Kidney (tissue), 14 donors: Measurements from ENCODE around the gene RGS6. TPM values are rescaled to one million over a fixed set of nuclear protein-coding genes. Genes with fewer than 3 reads are reported as not detected.

Experiments used
- DNase-seq, 5 donors: peaks; one replicate each; pipeline ENCODE4 v3.0.0-alpha.2; 2013 to 2020
- FAIRE-seq: peaks from 2 replicates; lab custom pipeline; 2012; peaks lifted over from hg19 to GRCh38; lab: Jason Lieb, UNC
- H3K27ac ChIP-seq, 2 donors: one replicate each; pipeline ENCODE4 v1.7.0; 2013; ENCODE audit warnings: low read depth in 2 of 2, low read length in 2 of 2, inconsistent platforms in 1 of 2
- H3K27me3 ChIP-seq: one replicate; pipeline ENCODE4 v1.7.1; 2013; ENCODE audit warnings: low read length, inconsistent platforms; ENCODE audit not compliant: control insufficient read depth, insufficient read depth
- H3K36me3 ChIP-seq, 3 donors: one replicate each; pipeline versions ENCODE4 v1.7.0 to v1.7.1; 2013; ENCODE audit warnings: low read length in 3 of 3, control low read depth in 1 of 3, inconsistent platforms in 1 of 3; ENCODE audit not compliant: insufficient read depth in 3 of 3, control insufficient read depth in 2 of 3
- H3K4me1 ChIP-seq, 3 donors: one replicate each; pipeline versions ENCODE4 v1.7.0 to v1.7.1; 2013; ENCODE audit warnings: low read length in 3 of 3, inconsistent platforms in 1 of 3, low read depth in 1 of 3; ENCODE audit not compliant: control insufficient read depth in 2 of 3, insufficient read depth in 2 of 3
- H3K4me3 ChIP-seq, 3 donors: one replicate each; pipeline versions ENCODE4 v1.7.0 to v1.8.1; 2013; ENCODE audit warnings: low read length in 3 of 3, control low read depth in 1 of 3, inconsistent platforms in 1 of 3
- H3K9ac ChIP-seq, 3 donors: one replicate each; pipeline versions ENCODE4 v1.7.0 to v1.7.1; 2013; ENCODE audit warnings: low read length in 3 of 3, control low read depth in 1 of 3, inconsistent platforms in 1 of 3
- H3K9me3 ChIP-seq, 3 donors: one replicate each; pipeline versions ENCODE4 v1.7.0 to v1.7.1; 2013; ENCODE audit warnings: low read length in 3 of 3, control low read depth in 1 of 3, inconsistent platforms in 1 of 3; ENCODE audit not compliant: control insufficient read depth in 2 of 3, insufficient read depth in 1 of 3
- CTCF ChIP-seq: IDR thresholded peaks from 3 replicates; pipeline ENCODE4 v1.5.1; 2012; ENCODE audit warnings: mild to moderate bottlenecking, moderate library complexity, borderline replicate concordance; ENCODE audit not compliant: insufficient read depth; ENCODE audit errors: extremely low read depth
- intact Hi-C: fragments of 100-400 bp; cut with DNase I; formaldehyde crosslinking; loops from one replicate; pipeline ENCODE4 v1.11.1; 2022
- polyA plus RNA-seq: library from polyadenylated mRNA; stranded (reverse); fragments of 350-450 nt; fragmentation: Illumina TruSeq; extraction: RNeasy Lipid Tissue Mini Kit (QIAGEN cat#74804); gene quantifications from one replicate; pipeline ENCODE4 v1.2.3, GENCODE V29; 2014; ENCODE audit warnings: low read depth, low replicate concordance; ENCODE audit not compliant: insufficient read depth
- total RNA-seq: library from RNA; stranded (reverse); fragmentation: NEBNext Ultra II Directional; extraction: Animal tissue kit (Norgen Biotek cat#: 25700); gene quantifications from one replicate; pipeline ENCODE4 v1.2.1, GENCODE V29; 2021
- donor health status: control.
- donor health status: control.
- donor health status: control.
- donor health status: control.
- donor health status: control.
- donor health status: DM: yes; HTN: yes; CAD: no.
- donor health status: Normal renal cell carcinoma (clear cell type).

The RGS6 gene
- total and polyA plus RNA-seq, 2 donors from 2014 or later, result 1.1 to 1.4 TPM

- FAIRE-seq (no peak), DNase-seq (peak in 1 of 5 donors; percentile 29)
- intact Hi-C loops, result loop anchor here (5.0 kb wide), 1 partner anchor 386 kb away; no protein-coding TSS in a partner anchor
- Histone ChIP-seq H3K9ac (no peak overlapping the region), H3K4me1 (peaks cover 0 to 2% (median 0%) of the 10 kb centered on the region in 3 donors), H3K4me3 (no peak overlapping the region), H3K27me3 (no peaks in the 10 kb centered on the region), H3K36me3 (no peaks in the 10 kb centered on the region), H3K9me3 (no peaks in the 10 kb centered on the region), H3K27ac (no peak overlapping the region)
- TF ChIP-seq CTCF, result no peak
Measured at GRCh38 chr14:72515779-72516770, 583.8 kb downstream of the RGS6 start.

- Histone ChIP-seq H3K9ac (no peak overlapping the region), H3K36me3 (no peaks in the 10 kb centered on the region), H3K4me1 (peaks cover 0 to 2% (median 0%) of the 10 kb centered on the region in 3 donors), H3K27ac (no peak overlapping the region), H3K9me3 (no peaks in the 10 kb centered on the region), H3K27me3 (no peaks in the 10 kb centered on the region), H3K4me3 (no peak overlapping the region)
- intact Hi-C loops, result loop anchor here (5.0 kb wide), 1 partner anchor 385 kb away; no protein-coding TSS in a partner anchor
- DNase-seq (peak in 4 of 5 donors; percentile 83 to 92 (median 86)), FAIRE-seq (peak; percentile 19)
- peak; percentile 98 for TF ChIP-seq CTCF
Measured at GRCh38 chr14:72516936-72517700, 584.9 kb downstream of the RGS6 start.

GRCh38 chr14:72517736-72518135 is 585.5 kb downstream of the RGS6 start:
- TF ChIP-seq CTCF, result no peak
- Histone ChIP-seq H3K4me3 (no peak overlapping the region), H3K9ac (no peak overlapping the region), H3K9me3 (no peaks in the 10 kb centered on the region), H3K27ac (no peak overlapping the region), H3K36me3 (no peaks in the 10 kb centered on the region), H3K4me1 (peaks cover 0 to 2% (median 0%) of the 10 kb centered on the region in 3 donors), H3K27me3 (no peaks in the 10 kb centered on the region)
- DNase-seq (no peak), FAIRE-seq (no peak)
- intact Hi-C loops, result loop anchor here (5.0 kb wide), 1 partner anchor 385 kb away; no protein-coding TSS in a partner anchor
